CD14-positive monocyte (primary cell): ENCODE results near the gene MRTFB. TPM values are rescaled to one million over a fixed set of nuclear protein-coding genes. Genes with fewer than 3 reads are reported as not detected.

Source experiments
- DNase-seq, 3 donors: peaks; one replicate each; pipeline ENCODE4 v3.0.0-alpha.2; 2011 to 2022
- H2AFZ ChIP-seq: 2 replicates; pipeline ENCODE4 v1.6.0; 2012; ENCODE audit warnings: mild to moderate bottlenecking, low read depth, low read length, inconsistent platforms; ENCODE audit not compliant: insufficient read depth, poor library complexity, severe bottlenecking
- H3K27ac ChIP-seq, 2 donors: 1 replicate in 1 of 2; 2 replicates in 1 of 2; pipeline ENCODE4 v1.5.1; 2012 to 2013; ENCODE audit warnings: low read length in 2 of 2, control low read depth in 1 of 2, inconsistent platforms in 1 of 2, low read depth in 1 of 2, mild to moderate bottlenecking in 1 of 2
- H3K27me3 ChIP-seq, 2 donors: one replicate each; pipeline versions ENCODE4 v1.6.0 to v1.6.1; 2011 to 2013; ENCODE audit warnings: low read length in 2 of 2; ENCODE audit not compliant: control insufficient read depth in 2 of 2, insufficient read depth in 2 of 2
- H3K36me3 ChIP-seq, 2 donors: replicated peaks in 1 of 2; 1 replicate in 1 of 2; 2 replicates in 1 of 2; pipeline versions ENCODE4 v1.5.1 to v1.6.1; 2012 to 2013; ENCODE audit warnings: low read length in 2 of 2, control low read depth in 1 of 2, inconsistent platforms in 1 of 2, mild to moderate bottlenecking in 1 of 2; ENCODE audit not compliant: insufficient read depth in 2 of 2, control insufficient read depth in 1 of 2
- H3K4me1 ChIP-seq, 2 donors: 1 replicate in 1 of 2; 2 replicates in 1 of 2; pipeline versions ENCODE4 v1.5.1 to v1.6.1; 2012 to 2013; ENCODE audit warnings: low read length in 2 of 2, control low read depth in 1 of 2, inconsistent platforms in 1 of 2, mild to moderate bottlenecking in 1 of 2, moderate library complexity in 1 of 2; ENCODE audit not compliant: insufficient read depth in 2 of 2, control insufficient read depth in 1 of 2
- H3K4me2 ChIP-seq: replicated peaks from 2 replicates; pipeline ENCODE3; 2012; ENCODE audit warnings: low read length, moderate library complexity, mild to moderate bottlenecking; ENCODE audit not compliant: poor library complexity, severe bottlenecking; ENCODE audit errors: extremely low read depth
- H3K4me3 ChIP-seq, 3 experiments: fragments of 200-600 bp in 1 of 3; sonication (generic) in 1 of 3; replicated peaks in 1 of 3; 1 replicate in 2 of 3; 2 replicates in 1 of 3; pipeline ENCODE4 v1.5.1; 2011 to 2013; ENCODE audit warnings: low read length in 3 of 3, mild to moderate bottlenecking in 3 of 3, control low read depth in 2 of 3, low read depth in 2 of 3, inconsistent platforms in 1 of 3, moderate library complexity in 1 of 3
- H3K79me2 ChIP-seq: 2 replicates; pipeline ENCODE4 v1.6.0; 2012; ENCODE audit warnings: mild to moderate bottlenecking, control low read depth, inconsistent platforms, low read length, moderate library complexity; ENCODE audit not compliant: insufficient read depth
- H3K9ac ChIP-seq: 2 replicates; pipeline ENCODE4 v1.6.0; 2017; ENCODE audit warnings: low read length, mild to moderate bottlenecking; ENCODE audit not compliant: insufficient read depth, poor library complexity, severe bottlenecking
- H3K9me3 ChIP-seq, 2 donors: replicated peaks in 1 of 2; 1 replicate in 1 of 2; 2 replicates in 1 of 2; pipeline versions ENCODE4 v1.5.1 to v1.6.1; 2012 to 2013; ENCODE audit warnings: low read length in 2 of 2, control low read depth in 1 of 2; ENCODE audit not compliant: control insufficient read depth in 1 of 2, insufficient read depth in 1 of 2
- H4K20me1 ChIP-seq: 2 replicates; pipeline ENCODE4 v1.6.0; 2012; ENCODE audit warnings: mild to moderate bottlenecking, low read length, control low read depth, moderate library complexity; ENCODE audit not compliant: insufficient read depth
- H3K27ac Mint-ChIP-seq, 7 donors: one replicate each; pipeline ENCODE4 v1.8.0; 2020; ENCODE audit warnings: mild to moderate bottlenecking in 7 of 7, mixed read lengths in 7 of 7, moderate library complexity in 6 of 7, inconsistent platforms in 2 of 7
- H3K27me3 Mint-ChIP-seq, 3 donors: one replicate each; pipeline ENCODE4 v1.8.0; 2021 to 2022; ENCODE audit warnings: low read depth in 3 of 3, mild to moderate bottlenecking in 3 of 3, mixed read lengths in 3 of 3, moderate library complexity in 3 of 3, inconsistent platforms in 1 of 3
- H3K36me3 Mint-ChIP-seq, 2 donors: one replicate each; pipeline ENCODE4 v1.8.0; 2020; ENCODE audit warnings: mixed read lengths in 2 of 2, inconsistent platforms in 1 of 2, mild to moderate bottlenecking in 1 of 2
- H3K4me1 Mint-ChIP-seq: one replicate; pipeline ENCODE4 v1.8.0; 2020; ENCODE audit warnings: mild to moderate bottlenecking, mixed read lengths
- H3K4me3 Mint-ChIP-seq, 2 donors: one replicate each; pipeline ENCODE4 v1.8.0; 2020; ENCODE audit warnings: mild to moderate bottlenecking in 2 of 2, mixed read lengths in 2 of 2, moderate library complexity in 1 of 2
- H3K9me3 Mint-ChIP-seq, 7 donors: one replicate each; pipeline ENCODE4 v1.8.0; 2020 to 2022; ENCODE audit warnings: mixed read lengths in 7 of 7, mild to moderate bottlenecking in 6 of 7, moderate library complexity in 6 of 7, inconsistent platforms in 2 of 7
- WGBS: methylation state at CpG from one replicate; pipeline ENCODE4 v1.1.5; 2013; ENCODE audit warnings: missing lambda C conversion rate; ENCODE audit not compliant: insufficient coverage; 5-methylcytosine and 5-hydroxymethylcytosine counted together
- intact Hi-C, 2 donors: fragments of 100-400 bp; cut with micrococcal nuclease; formaldehyde crosslinking; loops; one replicate each; pipeline versions ENCODE4 v1.15.0 to v1.15.1; 2023
- polyA plus RNA-seq, 3 donors: library from polyadenylated mRNA; depleted of rRNA in 1 of 3; unstranded in 2 of 3; stranded (reverse) in 1 of 3; fragments of 300-500 nt in 2 of 3; fragments of >200 nt in 1 of 3; fragmentation: Illumina TruSeq in 2 of 3; gene quantifications; 1 replicate in 2 of 3; 2 replicates in 1 of 3; pipeline ENCODE4 v1.2.3, GENCODE V29; 2012 to 2021
- TF ChIP-seq, protein P1 (sequence below): fragments of 200-600 bp; IDR thresholded peaks from one replicate; pipeline ENCODE4 v1.8.0; 2022; ENCODE audit warnings: antibody characterized with exemption, mild to moderate bottlenecking

The MRTFB gene
- polyA plus RNA-seq, 3 donors = 0.69 to 1.4 (median 0.87) TPM

DNA sequence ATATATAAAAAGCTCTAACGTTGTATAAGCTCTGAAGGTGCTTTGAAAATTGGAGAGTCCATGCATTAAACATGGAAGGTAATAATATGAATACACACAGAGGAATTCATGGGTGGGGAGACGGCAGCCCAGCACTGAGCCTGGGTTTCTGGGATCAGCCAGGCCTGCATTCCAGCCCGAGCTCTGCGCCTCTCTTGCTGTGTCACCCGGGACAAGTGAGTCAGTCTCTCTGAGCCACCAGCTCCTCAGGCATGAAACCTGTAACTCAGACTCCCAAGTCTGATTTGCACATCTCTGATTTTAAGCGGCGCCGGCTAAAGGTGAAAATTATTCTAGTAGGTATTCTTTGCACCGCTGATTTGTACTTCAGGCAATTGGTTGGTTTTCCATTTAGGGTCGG, 238.8 kb downstream of the MRTFB start:
- H3K9me3 ChIP-seq = no peaks in the 10 kb centered on the region
- H3K27me3 ChIP-seq = peaks cover 3 to 32% of the 10 kb centered on the region in 2 donors
- Mint-ChIP-seq H3K9me3 (peaks cover 0 to 1% (median 0%) of the 10 kb centered on the region in 7 donors), H3K27me3 (peaks cover 26 to 51% (median 44%) of the 10 kb centered on the region in 3 donors), H3K4me3 (peak overlapping the region in 1 of 2 donors; percentile 36), H3K4me1 (peaks cover 13% of the 10 kb centered on the region), H3K27ac (peak overlapping the region in 2 of 7 donors; percentile 30 to 33), H3K36me3 (no peaks in the 10 kb centered on the region)
- no peak overlapping the region for H3K4me2 ChIP-seq
- H3K79me2 ChIP-seq = no peaks in the 10 kb centered on the region
- no peak overlapping the region for H3K4me3 ChIP-seq
- H4K20me1 ChIP-seq = no peaks in the 10 kb centered on the region
- H3K4me1 ChIP-seq = peaks cover 0 to 3% of the 10 kb centered on the region in 2 donors
- no peak for DNase-seq
- no peak overlapping the region for H3K27ac ChIP-seq
- no peak overlapping the region for H2AFZ ChIP-seq
- intact Hi-C loops = no loop called here
- TF ChIP-seq, protein P1, sequence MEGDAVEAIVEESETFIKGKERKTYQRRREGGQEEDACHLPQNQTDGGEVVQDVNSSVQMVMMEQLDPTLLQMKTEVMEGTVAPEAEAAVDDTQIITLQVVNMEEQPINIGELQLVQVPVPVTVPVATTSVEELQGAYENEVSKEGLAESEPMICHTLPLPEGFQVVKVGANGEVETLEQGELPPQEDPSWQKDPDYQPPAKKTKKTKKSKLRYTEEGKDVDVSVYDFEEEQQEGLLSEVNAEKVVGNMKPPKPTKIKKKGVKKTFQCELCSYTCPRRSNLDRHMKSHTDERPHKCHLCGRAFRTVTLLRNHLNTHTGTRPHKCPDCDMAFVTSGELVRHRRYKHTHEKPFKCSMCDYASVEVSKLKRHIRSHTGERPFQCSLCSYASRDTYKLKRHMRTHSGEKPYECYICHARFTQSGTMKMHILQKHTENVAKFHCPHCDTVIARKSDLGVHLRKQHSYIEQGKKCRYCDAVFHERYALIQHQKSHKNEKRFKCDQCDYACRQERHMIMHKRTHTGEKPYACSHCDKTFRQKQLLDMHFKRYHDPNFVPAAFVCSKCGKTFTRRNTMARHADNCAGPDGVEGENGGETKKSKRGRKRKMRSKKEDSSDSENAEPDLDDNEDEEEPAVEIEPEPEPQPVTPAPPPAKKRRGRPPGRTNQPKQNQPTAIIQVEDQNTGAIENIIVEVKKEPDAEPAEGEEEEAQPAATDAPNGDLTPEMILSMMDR = no peak
- WGBS = 94% methylated on average over 9 of the region's 10 CpGs
- H3K9ac ChIP-seq = no peak overlapping the region
- H3K36me3 ChIP-seq = no peaks in the 10 kb centered on the region

DNA sequence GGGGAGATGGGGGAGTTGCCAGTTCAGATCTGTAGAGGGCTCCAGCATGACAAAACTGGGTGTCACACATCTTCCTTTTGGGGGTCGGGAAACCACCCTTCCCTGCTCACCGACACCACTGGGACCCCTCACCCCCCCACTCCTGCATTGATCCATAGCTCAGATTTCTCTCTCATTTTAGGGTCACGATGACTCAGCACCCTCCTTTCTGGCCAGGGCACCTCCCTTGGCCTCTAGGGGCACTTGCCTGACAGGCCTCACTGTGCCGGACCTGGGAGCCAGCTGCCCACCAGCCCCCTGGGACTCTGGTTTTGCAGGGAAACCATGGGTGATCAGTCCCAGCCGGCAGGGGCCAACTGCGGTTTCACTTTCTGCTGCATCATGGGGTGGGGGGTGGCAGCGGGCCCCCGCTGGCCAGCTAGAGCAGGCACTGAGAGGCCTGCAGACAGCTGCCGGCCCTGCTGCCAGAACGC, 239.4 kb downstream of the MRTFB start:
- Histone ChIP-seq H3K36me3 (no peaks in the 10 kb centered on the region), H2AFZ (peak overlapping the region; percentile 50), H3K4me3 (peak overlapping the region in 1 of 3 experiments; percentile 20), H3K9me3 (no peaks in the 10 kb centered on the region), H3K27ac (no peak overlapping the region), H4K20me1 (no peaks in the 10 kb centered on the region), H3K4me2 (peak overlapping the region; percentile 47), H3K9ac (no peak overlapping the region), H3K79me2 (no peaks in the 10 kb centered on the region), H3K27me3 (peaks cover 0 to 26% of the 10 kb centered on the region in 2 donors), H3K4me1 (peaks cover 0 to 3% of the 10 kb centered on the region in 2 donors)
- Mint-ChIP-seq H3K4me1 (peaks cover 13% of the 10 kb centered on the region), H3K27me3 (peaks cover 20 to 47% (median 37%) of the 10 kb centered on the region in 3 donors), H3K9me3 (peaks cover 0 to 1% (median 0%) of the 10 kb centered on the region in 7 donors), H3K4me3 (peak overlapping the region in 1 of 2 donors; percentile 63), H3K36me3 (no peaks in the 10 kb centered on the region), H3K27ac (no peak overlapping the region)
- DNase-seq = no peak
- TF ChIP-seq, protein P1 = no peak
- intact Hi-C loops = no loop called here
- WGBS = 29% methylated on average over 4 of the region's 10 CpGs
